Upper lobe of right lung (tissue), 1 donor: Measurements from ENCODE around the gene RBSN. TPM values are rescaled to one million over a fixed set of nuclear protein-coding genes. Genes with fewer than 3 reads are reported as not detected.

Source experiments
- ATAC-seq: fragments of 200-7000 bp; cut with Tn5 transposase; one replicate; pipeline ENCODE4 v1.9.1; 2020; ENCODE audit warnings: mild to moderate bottlenecking, moderate library complexity
- DNase-seq: peaks from one replicate; pipeline ENCODE4 v3.0.0-alpha.2; 2020
- H3K27ac ChIP-seq: fragments of 200-600 bp; one replicate; pipeline ENCODE4 v1.8.0; 2022
- H3K27me3 ChIP-seq: fragments of 200-600 bp; one replicate; pipeline ENCODE4 v1.8.0; 2022; ENCODE audit warnings: mild to moderate bottlenecking
- H3K36me3 ChIP-seq: fragments of 200-600 bp; one replicate; pipeline ENCODE4 v1.8.0; 2022
- H3K4me1 ChIP-seq: fragments of 200-600 bp; one replicate; pipeline ENCODE4 v1.8.0; 2022
- H3K4me3 ChIP-seq: fragments of 200-600 bp; one replicate; pipeline ENCODE4 v1.8.0; 2022; ENCODE audit warnings: mild to moderate bottlenecking
- H3K9me3 ChIP-seq: fragments of 200-600 bp; one replicate; pipeline ENCODE4 v1.8.0; 2022
- CTCF ChIP-seq: fragments of 200-600 bp; IDR thresholded peaks from one replicate; pipeline ENCODE4 v1.8.0; 2022; ENCODE audit warnings: antibody characterized with exemption
- intact Hi-C: fragments of 100-400 bp; cut with DNase I; formaldehyde crosslinking; loops from one replicate; pipeline ENCODE4 v1.11.0; 2022
- total RNA-seq: library from RNA; stranded (reverse); fragmentation: NEBNext Ultra II Directional; extraction: Animal tissue kit (Norgen Biotek cat#: 25700); gene quantifications from one replicate; pipeline ENCODE4 v1.2.1, GENCODE V29; 2021
- donor health status: DM: no; HTN: yes; CAD: no; lungs with severe emphysema.

RBSN gene
- total RNA-seq, 1 donor from 2014 or later, result 27.6 TPM

DNA sequence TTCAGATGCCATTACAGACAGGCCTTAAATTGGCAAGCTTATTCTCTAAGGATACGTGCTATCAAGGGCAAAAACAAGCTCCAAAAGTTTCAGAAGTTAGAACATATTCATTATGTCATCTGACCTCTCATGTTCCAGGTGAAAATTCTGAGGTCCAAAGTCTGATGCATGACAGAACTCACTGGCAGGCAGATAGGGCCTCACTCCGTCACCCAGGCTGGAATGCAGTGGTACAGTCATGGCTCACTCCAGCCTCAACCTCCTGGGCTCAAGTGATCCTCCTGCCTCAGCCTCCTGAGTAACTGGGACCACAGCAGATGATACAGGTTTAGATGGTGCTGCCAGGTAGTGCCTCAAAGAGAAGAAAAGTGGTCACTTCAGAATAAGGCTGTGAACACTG is 49.4 kb downstream of the RBSN start:
- TF ChIP-seq CTCF, result no peak
- no peaks in the 10 kb centered on the region for H3K4me1 ChIP-seq
- H3K27me3 ChIP-seq, result no peaks in the 10 kb centered on the region
- no peak overlapping the region for H3K4me3 ChIP-seq
- peaks cover 87% of the 10 kb centered on the region for H3K36me3 ChIP-seq
- intact Hi-C loops, result no loop called here
- ATAC-seq (no peak), DNase-seq (no peak)
- H3K27ac ChIP-seq, result no peak overlapping the region
- H3K9me3 ChIP-seq, result no peaks in the 10 kb centered on the region

GRCh38 chr3:15045667-15046066 is 53.3 kb downstream of the RBSN start:
- Histone ChIP-seq H3K4me1 (no peaks in the 10 kb centered on the region), H3K27ac (no peak overlapping the region), H3K4me3 (no peak overlapping the region), H3K9me3 (no peaks in the 10 kb centered on the region), H3K36me3 (peaks cover 97% of the 10 kb centered on the region), H3K27me3 (no peaks in the 10 kb centered on the region)
- DNase-seq (no peak), ATAC-seq (no peak)
- no peak for TF ChIP-seq CTCF
- intact Hi-C loops, result no loop called here

GRCh38 chr3:15044326-15044725 is 54.6 kb downstream of the RBSN start:
- DNase-seq (no peak), ATAC-seq (no peak)
- no peaks in the 10 kb centered on the region for H3K27me3 ChIP-seq
- H3K9me3 ChIP-seq, result no peaks in the 10 kb centered on the region
- H3K4me1 ChIP-seq, result no peaks in the 10 kb centered on the region
- intact Hi-C loops, result no loop called here
- H3K36me3 ChIP-seq, result peaks cover 98% of the 10 kb centered on the region
- no peak overlapping the region for H3K4me3 ChIP-seq
- no peak overlapping the region for H3K27ac ChIP-seq
- no peak for TF ChIP-seq CTCF

GRCh38 chr3:15043408-15044171 is 55.4 kb downstream of the RBSN start:
- Histone ChIP-seq H3K4me3 (no peak overlapping the region), H3K4me1 (no peaks in the 10 kb centered on the region), H3K9me3 (no peaks in the 10 kb centered on the region), H3K36me3 (peaks cover 98% of the 10 kb centered on the region), H3K27ac (no peak overlapping the region), H3K27me3 (no peaks in the 10 kb centered on the region)
- no peak for TF ChIP-seq CTCF
- no peak for DNase-seq
- no peak for ATAC-seq
- intact Hi-C loops, result no loop called here

- ATAC-seq (no peak), DNase-seq (no peak)
- Histone ChIP-seq H3K27me3 (no peaks in the 10 kb centered on the region), H3K27ac (no peak overlapping the region), H3K9me3 (no peaks in the 10 kb centered on the region), H3K36me3 (peaks cover 98% of the 10 kb centered on the region), H3K4me3 (no peak overlapping the region), H3K4me1 (no peaks in the 10 kb centered on the region)
- intact Hi-C loops, result no loop called here
- TF ChIP-seq CTCF, result no peak
These were observed 56.0 kb downstream of the RBSN start for GRCh38 chr3:15042936-15043335.
